ENCODE results near the gene JMJD1C. TPM values are rescaled to one million over a fixed set of nuclear protein-coding genes. Genes with fewer than 3 reads are reported as not detected.
A peak's percentile ranks its signal among the peaks of the same experiment; 100 is the strongest.

The JMJD1C gene
- total and polyA plus RNA-seq, 10 of the 15 experiments (the other 5 are each of a cell fraction or from before 2014, with no cell fraction given) = 31.2 to 83.3 (median 49.5) TPM

DNA sequence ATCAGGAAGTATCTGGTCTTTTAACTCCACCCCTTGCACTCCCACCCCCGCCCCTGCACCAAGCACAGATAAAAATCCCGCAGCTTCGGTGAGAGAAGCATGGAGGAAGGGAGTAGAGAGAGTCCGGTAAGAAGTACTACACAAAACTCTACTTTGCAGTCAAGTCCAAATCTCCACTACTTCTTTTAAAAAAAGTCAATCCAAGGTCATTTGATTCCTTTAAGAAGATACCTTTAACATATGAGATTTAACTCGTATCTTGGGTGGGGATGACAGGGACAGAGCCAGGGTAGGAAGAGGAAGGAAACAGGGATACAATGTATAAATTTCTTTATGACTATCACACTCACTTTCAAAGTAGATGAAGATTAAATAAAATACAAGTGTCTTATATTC lies 200.6 kb downstream of the JMJD1C start (continued):
- TF ChIP-seq, protein P1, sequence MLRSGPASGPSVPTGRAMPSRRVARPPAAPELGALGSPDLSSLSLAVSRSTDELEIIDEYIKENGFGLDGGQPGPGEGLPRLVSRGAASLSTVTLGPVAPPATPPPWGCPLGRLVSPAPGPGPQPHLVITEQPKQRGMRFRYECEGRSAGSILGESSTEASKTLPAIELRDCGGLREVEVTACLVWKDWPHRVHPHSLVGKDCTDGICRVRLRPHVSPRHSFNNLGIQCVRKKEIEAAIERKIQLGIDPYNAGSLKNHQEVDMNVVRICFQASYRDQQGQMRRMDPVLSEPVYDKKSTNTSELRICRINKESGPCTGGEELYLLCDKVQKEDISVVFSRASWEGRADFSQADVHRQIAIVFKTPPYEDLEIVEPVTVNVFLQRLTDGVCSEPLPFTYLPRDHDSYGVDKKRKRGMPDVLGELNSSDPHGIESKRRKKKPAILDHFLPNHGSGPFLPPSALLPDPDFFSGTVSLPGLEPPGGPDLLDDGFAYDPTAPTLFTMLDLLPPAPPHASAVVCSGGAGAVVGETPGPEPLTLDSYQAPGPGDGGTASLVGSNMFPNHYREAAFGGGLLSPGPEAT (IDR thresholded peaks at IDR 0.05; ENCODE audit: low read depth) = 0 out of 2 replicates have a peak, but pooled peaks have one; percentile 23
- TF ChIP-seq MEF2A (IDR thresholded peaks at IDR 0.05; ENCODE audit: insufficient read depth, low read depth, low read length) = no peak
- 0 out of 2 replicates have a peak, but pooled peaks have one; percentile 25 for TF ChIP-seq ATF7 (IDR thresholded peaks at IDR 0.05; ENCODE audit: low read depth)
- TF ChIP-seq, protein P2, sequence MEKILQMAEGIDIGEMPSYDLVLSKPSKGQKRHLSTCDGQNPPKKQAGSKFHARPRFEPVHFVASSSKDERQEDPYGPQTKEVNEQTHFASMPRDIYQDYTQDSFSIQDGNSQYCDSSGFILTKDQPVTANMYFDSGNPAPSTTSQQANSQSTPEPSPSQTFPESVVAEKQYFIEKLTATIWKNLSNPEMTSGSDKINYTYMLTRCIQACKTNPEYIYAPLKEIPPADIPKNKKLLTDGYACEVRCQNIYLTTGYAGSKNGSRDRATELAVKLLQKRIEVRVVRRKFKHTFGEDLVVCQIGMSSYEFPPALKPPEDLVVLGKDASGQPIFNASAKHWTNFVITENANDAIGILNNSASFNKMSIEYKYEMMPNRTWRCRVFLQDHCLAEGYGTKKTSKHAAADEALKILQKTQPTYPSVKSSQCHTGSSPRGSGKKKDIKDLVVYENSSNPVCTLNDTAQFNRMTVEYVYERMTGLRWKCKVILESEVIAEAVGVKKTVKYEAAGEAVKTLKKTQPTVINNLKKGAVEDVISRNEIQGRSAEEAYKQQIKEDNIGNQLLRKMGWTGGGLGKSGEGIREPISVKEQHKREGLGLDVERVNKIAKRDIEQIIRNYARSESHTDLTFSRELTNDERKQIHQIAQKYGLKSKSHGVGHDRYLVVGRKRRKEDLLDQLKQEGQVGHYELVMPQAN (conservative IDR thresholded peaks at IDR 0.05) = peak; percentile 53; the same call in 1 of the 2 replicates
- no peak for TF ChIP-seq RAD51 (IDR thresholded peaks at IDR 0.05)
- TF ChIP-seq, protein P3, sequence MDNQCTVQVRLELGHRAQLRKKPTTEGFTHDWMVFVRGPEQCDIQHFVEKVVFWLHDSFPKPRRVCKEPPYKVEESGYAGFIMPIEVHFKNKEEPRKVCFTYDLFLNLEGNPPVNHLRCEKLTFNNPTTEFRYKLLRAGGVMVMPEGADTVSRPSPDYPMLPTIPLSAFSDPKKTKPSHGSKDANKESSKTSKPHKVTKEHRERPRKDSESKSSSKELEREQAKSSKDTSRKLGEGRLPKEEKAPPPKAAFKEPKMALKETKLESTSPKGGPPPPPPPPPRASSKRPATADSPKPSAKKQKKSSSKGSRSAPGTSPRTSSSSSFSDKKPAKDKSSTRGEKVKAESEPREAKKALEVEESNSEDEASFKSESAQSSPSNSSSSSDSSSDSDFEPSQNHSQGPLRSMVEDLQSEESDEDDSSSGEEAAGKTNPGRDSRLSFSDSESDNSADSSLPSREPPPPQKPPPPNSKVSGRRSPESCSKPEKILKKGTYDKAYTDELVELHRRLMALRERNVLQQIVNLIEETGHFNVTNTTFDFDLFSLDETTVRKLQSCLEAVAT (IDR thresholded peaks at IDR 0.05) = peak; percentile 47; the same call in 1 of the 2 replicates
- TF ChIP-seq, protein P4, sequence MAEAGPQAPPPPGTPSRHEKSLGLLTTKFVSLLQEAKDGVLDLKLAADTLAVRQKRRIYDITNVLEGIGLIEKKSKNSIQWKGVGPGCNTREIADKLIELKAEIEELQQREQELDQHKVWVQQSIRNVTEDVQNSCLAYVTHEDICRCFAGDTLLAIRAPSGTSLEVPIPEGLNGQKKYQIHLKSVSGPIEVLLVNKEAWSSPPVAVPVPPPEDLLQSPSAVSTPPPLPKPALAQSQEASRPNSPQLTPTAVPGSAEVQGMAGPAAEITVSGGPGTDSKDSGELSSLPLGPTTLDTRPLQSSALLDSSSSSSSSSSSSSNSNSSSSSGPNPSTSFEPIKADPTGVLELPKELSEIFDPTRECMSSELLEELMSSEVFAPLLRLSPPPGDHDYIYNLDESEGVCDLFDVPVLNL (IDR thresholded peaks at IDR 0.05; ENCODE audit: low read depth, low read length) = no peak
- peak; percentile 71 for TF ChIP-seq POLR2AphosphoS5 (IDR thresholded peaks at IDR 0.05; ENCODE audit: low read length)
- peak; percentile 29; the same call in 1 of the 2 replicates for TF ChIP-seq NFIC (IDR thresholded peaks at IDR 0.05; ENCODE audit: low read depth, low read length)

Measured in GM12878 (cell line).